Fibroblast of lung (primary cell): Measurements from ENCODE around the gene NEMF. TPM values are rescaled to one million over a fixed set of nuclear protein-coding genes. Genes with fewer than 3 reads are reported as not detected.

Source experiments
- DNase-seq, 2 donors: peaks; one replicate each; pipeline versions ENCODE4 v3.0.0 to v3.0.0-alpha.2; 2010; ENCODE audit warnings: low read depth in 2 of 2
- H2AFZ ChIP-seq: 2 replicates; pipeline ENCODE4 v1.5.1; 2012; ENCODE audit warnings: low read length, control low read depth, inconsistent platforms
- H3K27ac ChIP-seq: 2 replicates; pipeline ENCODE4 v1.5.1; 2011; ENCODE audit warnings: low read length, control low read depth; ENCODE audit not compliant: insufficient read depth
- H3K27me3 ChIP-seq: 2 replicates; pipeline ENCODE4 v1.5.1; 2011; ENCODE audit warnings: mild to moderate bottlenecking, low read length; ENCODE audit not compliant: control insufficient read depth, insufficient read depth
- H3K36me3 ChIP-seq: 2 replicates; pipeline ENCODE4 v1.5.1; 2011; ENCODE audit warnings: low read length; ENCODE audit not compliant: control insufficient read depth, insufficient read depth
- H3K4me1 ChIP-seq: 2 replicates; pipeline ENCODE4 v1.5.1; 2011; ENCODE audit warnings: low read length; ENCODE audit not compliant: control insufficient read depth, insufficient read depth; ENCODE audit errors: extremely low read depth
- H3K4me2 ChIP-seq: 2 replicates; pipeline ENCODE4 v1.5.1; 2011; ENCODE audit warnings: low read length, control low read depth; ENCODE audit not compliant: insufficient read depth; ENCODE audit errors: extremely low read depth
- H3K4me3 ChIP-seq, 4 experiments: fragments of 200-600 bp in 1 of 4; sonication (generic) in 1 of 4; replicated peaks in 1 of 4; 2 replicates each; pipeline ENCODE4 v1.5.1; 2011 to 2016; ENCODE audit warnings: low read length in 4 of 4, low read depth in 3 of 4, mild to moderate bottlenecking in 3 of 4, control low read depth in 2 of 4, inconsistent platforms in 1 of 4, mixed read lengths in 1 of 4; ENCODE audit not compliant: insufficient read depth in 1 of 4; ENCODE audit errors: control extremely low read depth in 1 of 4
- H3K79me2 ChIP-seq: 2 replicates; pipeline ENCODE4 v1.5.1; 2012; ENCODE audit warnings: mild to moderate bottlenecking, low read length, inconsistent platforms; ENCODE audit not compliant: control insufficient read depth, insufficient read depth
- H3K9ac ChIP-seq: 2 replicates; pipeline ENCODE4 v1.5.1; 2011; ENCODE audit warnings: mild to moderate bottlenecking, low read length, control low read depth; ENCODE audit not compliant: insufficient read depth
- H3K9me3 ChIP-seq: 2 replicates; pipeline ENCODE4 v1.5.1; 2012; ENCODE audit warnings: low read depth, low read length; ENCODE audit not compliant: control insufficient read depth, insufficient read depth
- H4K20me1 ChIP-seq: 2 replicates; pipeline ENCODE4 v1.5.1; 2011; ENCODE audit warnings: low read length; ENCODE audit not compliant: control insufficient read depth, insufficient read depth; ENCODE audit errors: extremely low read depth
- EZH2 ChIP-seq: IDR thresholded peaks from 2 replicates; pipeline ENCODE4 v1.5.1; 2012; ENCODE audit warnings: low read length, control low read depth, mild to moderate bottlenecking; ENCODE audit errors: missing control alignments
- polyA plus RNA-seq, 2 donors: library from polyadenylated mRNA; depleted of rRNA in 1 of 2; stranded (reverse) in 1 of 2; unstranded in 1 of 2; fragments of >200 nt; gene quantifications; 2 replicates each; pipeline ENCODE4 v1.2.1, GENCODE V29; 2011 to 2012; ENCODE audit warnings: missing spikeins in 1 of 2
- total RNA-seq: library from RNA; depleted of rRNA; stranded (reverse); fragments of >200 nt; gene quantifications from 2 replicates; pipeline ENCODE4 v1.2.1, GENCODE V29; 2014
- TF ChIP-seq, protein P1 (sequence below), 2 donors: IDR thresholded peaks in 1 of 2; conservative IDR thresholded peaks in 1 of 2; 1 replicate in 1 of 2; 2 replicates in 1 of 2; pipeline ENCODE4 v1.5.1; 2011 to 2012; ENCODE audit warnings: low read length in 2 of 2, control low read depth in 1 of 2, inconsistent platforms in 1 of 2, low read depth in 1 of 2, mild to moderate bottlenecking in 1 of 2

The NEMF gene
- total and polyA plus RNA-seq, 2 donors (not counting 1 experiment from before 2014, with no cell fraction given) = 39.5 to 68.9 TPM

GRCh38 chr14:49766839-49767238, 85.7 kb downstream of the NEMF start:
- H3K36me3 ChIP-seq = no peaks in the 10 kb centered on the region
- H4K20me1 ChIP-seq = no peaks in the 10 kb centered on the region
- H3K27ac ChIP-seq = peak overlapping the region; percentile 94
- H3K79me2 ChIP-seq = peaks cover 26% of the 10 kb centered on the region
- no peak overlapping the region for H3K9ac ChIP-seq
- peak overlapping the region; percentile 85 for H2AFZ ChIP-seq
- peak overlapping the region; percentile 93 for H3K4me2 ChIP-seq
- H3K9me3 ChIP-seq = no peaks in the 10 kb centered on the region
- TF ChIP-seq, protein P1, sequence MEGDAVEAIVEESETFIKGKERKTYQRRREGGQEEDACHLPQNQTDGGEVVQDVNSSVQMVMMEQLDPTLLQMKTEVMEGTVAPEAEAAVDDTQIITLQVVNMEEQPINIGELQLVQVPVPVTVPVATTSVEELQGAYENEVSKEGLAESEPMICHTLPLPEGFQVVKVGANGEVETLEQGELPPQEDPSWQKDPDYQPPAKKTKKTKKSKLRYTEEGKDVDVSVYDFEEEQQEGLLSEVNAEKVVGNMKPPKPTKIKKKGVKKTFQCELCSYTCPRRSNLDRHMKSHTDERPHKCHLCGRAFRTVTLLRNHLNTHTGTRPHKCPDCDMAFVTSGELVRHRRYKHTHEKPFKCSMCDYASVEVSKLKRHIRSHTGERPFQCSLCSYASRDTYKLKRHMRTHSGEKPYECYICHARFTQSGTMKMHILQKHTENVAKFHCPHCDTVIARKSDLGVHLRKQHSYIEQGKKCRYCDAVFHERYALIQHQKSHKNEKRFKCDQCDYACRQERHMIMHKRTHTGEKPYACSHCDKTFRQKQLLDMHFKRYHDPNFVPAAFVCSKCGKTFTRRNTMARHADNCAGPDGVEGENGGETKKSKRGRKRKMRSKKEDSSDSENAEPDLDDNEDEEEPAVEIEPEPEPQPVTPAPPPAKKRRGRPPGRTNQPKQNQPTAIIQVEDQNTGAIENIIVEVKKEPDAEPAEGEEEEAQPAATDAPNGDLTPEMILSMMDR (conservative IDR thresholded peaks at IDR 0.05 in 1 of 2, IDR thresholded peaks at IDR 0.05 in 1 of 2; ENCODE audit: low read depth in 1 of 2, low read length in 2 of 2) = no peak
- no peak for TF ChIP-seq EZH2
- no peaks in the 10 kb centered on the region for H3K27me3 ChIP-seq
- H3K4me3 ChIP-seq = peak overlapping the region; percentile 52 to 69 (median 64)
- peaks cover 9% of the 10 kb centered on the region for H3K4me1 ChIP-seq
- DNase-seq = peak; percentile 3 to 8

DNA sequence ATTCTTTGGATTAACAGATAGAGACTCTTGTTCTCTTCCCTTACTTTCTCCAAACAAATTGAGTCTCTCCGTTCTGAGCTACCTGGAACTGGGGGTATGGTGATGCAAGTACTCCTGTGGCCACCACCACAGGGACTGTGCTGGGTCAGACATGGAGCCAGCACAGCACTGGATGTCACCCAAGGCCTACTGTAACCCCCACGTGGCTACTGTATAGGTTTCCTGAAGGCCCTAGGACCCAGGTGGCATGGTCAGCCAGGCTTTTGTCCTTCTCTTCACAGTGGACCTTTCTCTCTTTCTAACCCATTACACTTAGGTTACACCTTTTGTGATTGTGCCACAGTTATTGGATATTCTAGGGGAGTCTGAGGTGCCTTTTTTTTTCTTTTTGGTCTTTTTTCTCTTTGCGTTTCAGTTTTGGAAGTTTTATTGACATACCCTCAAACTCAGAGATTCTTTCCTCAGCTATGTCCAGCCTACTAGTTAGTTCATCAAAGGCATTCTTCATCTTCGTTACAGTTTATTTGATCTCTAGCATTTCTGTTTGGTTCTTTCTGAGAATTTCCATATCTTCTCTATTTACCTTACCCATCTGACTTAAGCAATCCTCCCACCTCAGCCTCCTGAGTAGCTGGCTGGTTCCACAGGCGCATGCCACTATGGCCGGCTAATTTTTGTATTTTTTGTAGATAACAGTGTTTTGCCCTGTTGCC, 90.6 kb downstream of the NEMF start:
- no peaks in the 10 kb centered on the region for H3K79me2 ChIP-seq
- H4K20me1 ChIP-seq = no peaks in the 10 kb centered on the region
- TF ChIP-seq, protein P1 (conservative IDR thresholded peaks at IDR 0.05 in 1 of 2, IDR thresholded peaks at IDR 0.05 in 1 of 2; ENCODE audit: low read depth in 1 of 2, low read length in 2 of 2) = no peak
- no peak for TF ChIP-seq EZH2
- H3K9me3 ChIP-seq = no peaks in the 10 kb centered on the region
- H3K27me3 ChIP-seq = no peaks in the 10 kb centered on the region
- DNase-seq = no peak
- H2AFZ ChIP-seq = no peak overlapping the region
- no peak overlapping the region for H3K9ac ChIP-seq
- no peak overlapping the region for H3K4me2 ChIP-seq
- H3K36me3 ChIP-seq = no peaks in the 10 kb centered on the region
- no peak overlapping the region for H3K4me3 ChIP-seq
- no peak overlapping the region for H3K27ac ChIP-seq
- peaks cover 1% of the 10 kb centered on the region for H3K4me1 ChIP-seq

DNA sequence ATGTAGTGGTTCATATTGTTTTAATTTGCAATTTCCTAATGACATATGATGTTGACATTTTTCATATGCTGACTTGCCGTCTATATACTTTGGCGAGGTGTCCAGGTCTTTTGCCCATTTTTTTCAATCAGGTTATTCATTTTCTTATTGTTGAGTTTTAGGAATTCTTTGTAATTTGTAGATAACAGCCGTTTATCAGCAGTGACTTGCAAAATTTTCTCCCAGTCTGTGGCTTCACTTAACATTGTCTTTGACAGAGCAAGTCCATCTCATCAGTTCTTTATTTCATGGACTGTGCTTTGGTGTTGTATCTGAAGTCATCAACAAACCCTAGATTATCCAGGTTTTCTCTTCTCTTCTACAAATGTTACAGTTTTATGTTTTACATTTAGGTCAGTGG, 97.2 kb downstream of the NEMF start:
- H3K27ac ChIP-seq = no peak overlapping the region
- H3K4me1 ChIP-seq = no peaks in the 10 kb centered on the region
- no peak overlapping the region for H3K4me2 ChIP-seq
- H3K27me3 ChIP-seq = no peaks in the 10 kb centered on the region
- no peak overlapping the region for H2AFZ ChIP-seq
- no peak overlapping the region for H3K9ac ChIP-seq
- no peaks in the 10 kb centered on the region for H3K9me3 ChIP-seq
- TF ChIP-seq, protein P1 (conservative IDR thresholded peaks at IDR 0.05 in 1 of 2, IDR thresholded peaks at IDR 0.05 in 1 of 2; ENCODE audit: low read depth in 1 of 2, low read length in 2 of 2) = no peak
- TF ChIP-seq EZH2 = no peak
- no peak for DNase-seq
- no peaks in the 10 kb centered on the region for H3K36me3 ChIP-seq
- H3K4me3 ChIP-seq = no peak overlapping the region
- no peaks in the 10 kb centered on the region for H3K79me2 ChIP-seq
- no peaks in the 10 kb centered on the region for H4K20me1 ChIP-seq
